Aorta (tissue), 5 donors: ENCODE data around the gene C6orf47. TPM values are rescaled to one million over a fixed set of nuclear protein-coding genes. Genes with fewer than 3 reads are reported as not detected.
"Not testable (repeated sequence)": the region's sequence is repeated elsewhere in the genome, so short reads cannot be mapped to it uniquely, and the experiment has no call there.

Experiments used
- ATAC-seq: fragments of 200-7000 bp; cut with Tn5 transposase; one replicate; pipeline ENCODE4 v1.9.1; 2022; ENCODE audit warnings: moderate library complexity; ENCODE audit not compliant: low FRiP score
- DNase-seq, 2 donors: peaks; one replicate each; pipeline ENCODE4 v3.0.0-alpha.2; 2020
- H3K27ac ChIP-seq, 2 donors: one replicate each; pipeline ENCODE4 v1.5.1; 2013; ENCODE audit warnings: low read length in 2 of 2, mild to moderate bottlenecking in 2 of 2, moderate library complexity in 2 of 2, control low read depth in 1 of 2, inconsistent platforms in 1 of 2, low read depth in 1 of 2
- H3K27me3 ChIP-seq, 2 donors: one replicate each; pipeline ENCODE4 v1.6.1; 2013; ENCODE audit warnings: control low read depth in 1 of 2, low read length in 1 of 2, mild to moderate bottlenecking in 1 of 2, moderate library complexity in 1 of 2; ENCODE audit not compliant: insufficient read depth in 2 of 2, control insufficient read depth in 1 of 2
- H3K36me3 ChIP-seq, 2 donors: one replicate each; pipeline ENCODE4 v1.6.1; 2013; ENCODE audit warnings: control low read depth in 1 of 2, low read length in 1 of 2, mild to moderate bottlenecking in 1 of 2; ENCODE audit not compliant: insufficient read depth in 2 of 2, control insufficient read depth in 1 of 2
- H3K4me1 ChIP-seq, 2 donors: one replicate each; pipeline ENCODE4 v1.6.1; 2013; ENCODE audit warnings: low read length in 2 of 2, control low read depth in 1 of 2, mild to moderate bottlenecking in 1 of 2, moderate library complexity in 1 of 2; ENCODE audit not compliant: insufficient read depth in 2 of 2, control insufficient read depth in 1 of 2
- H3K4me3 ChIP-seq, 2 donors: one replicate each; pipeline ENCODE4 v1.5.1; 2013; ENCODE audit warnings: low read length in 2 of 2, control low read depth in 1 of 2, mild to moderate bottlenecking in 1 of 2
- H3K9me3 ChIP-seq: one replicate; pipeline ENCODE4 v1.6.1; 2013; ENCODE audit warnings: mild to moderate bottlenecking, low read length; ENCODE audit not compliant: control insufficient read depth
- WGBS, 2 donors: extraction: QIAGEN DNeasy Blood & Tissue Kit; methylation state at CpG; one replicate each; pipeline ENCODE4 v1.1.7; 2013; 5-methylcytosine and 5-hydroxymethylcytosine counted together
- intact Hi-C, 2 donors: fragments of 100-400 bp; cut with DNase I; formaldehyde crosslinking; loops; one replicate each; pipeline versions ENCODE4 v1.14.2 to v1.15.0; 2022
- long read RNA-seq, 2 donors: library from polyadenylated mRNA; unstranded; transcript quantifications; one replicate each; pipeline ENCODE4 v2.0.0, GENCODE V29; 2020 to 2021
- polyA plus RNA-seq, 2 donors: library from polyadenylated mRNA; stranded (reverse); fragments of 200-250 nt; gene quantifications; one replicate each; pipeline ENCODE4 v1.2.3, GENCODE V29; 2013
- total RNA-seq, 2 donors: library from RNA; stranded (reverse); fragmentation: NEBNext Ultra II Directional; extraction: Animal tissue kit (Norgen Biotek cat#: 25700); gene quantifications; one replicate each; pipeline ENCODE4 v1.2.1, GENCODE V29; 2021
- donor health status: healthy with polysubstance abuse.
- donor health status: Bipolar disorder and iron deficiency.
- donor health status: DM: no; HTN: no; CAD: no.
- donor health status: DM: no; HTN: no; CAD: no.
- donor health status: DM: yes; HTN: yes; CAD: no.

C6orf47 gene, protein sequence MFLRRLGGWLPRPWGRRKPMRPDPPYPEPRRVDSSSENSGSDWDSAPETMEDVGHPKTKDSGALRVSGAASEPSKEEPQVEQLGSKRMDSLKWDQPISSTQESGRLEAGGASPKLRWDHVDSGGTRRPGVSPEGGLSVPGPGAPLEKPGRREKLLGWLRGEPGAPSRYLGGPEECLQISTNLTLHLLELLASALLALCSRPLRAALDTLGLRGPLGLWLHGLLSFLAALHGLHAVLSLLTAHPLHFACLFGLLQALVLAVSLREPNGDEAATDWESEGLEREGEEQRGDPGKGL
- 10 to 100 TPM; 18.3 to 20.2 TPM for total RNA-seq
- 10 to 100 TPM in 1 of 2 donors, 1 to 10 TPM in 1; 7.5 to 12.0 TPM for polyA plus RNA-seq
- long read RNA-seq, donor 1, transcript C6orf47-202 (1 exons, 2,475 nt) = major isoform, 146 of 146 reads
- long read RNA-seq, donor 1, partial matches to known transcripts = 0 of 146 reads
- long read RNA-seq, donor 1, other reads (novel, unspliced or antisense) = 0 of 146 reads
- long read RNA-seq, donor 2, transcript C6orf47-202 (1 exons, 2,475 nt) = major isoform, 30 of 30 reads
- long read RNA-seq, donor 2, partial matches to known transcripts = 0 of 30 reads
- long read RNA-seq, donor 2, other reads (novel, unspliced or antisense) = 0 of 30 reads

DNA sequence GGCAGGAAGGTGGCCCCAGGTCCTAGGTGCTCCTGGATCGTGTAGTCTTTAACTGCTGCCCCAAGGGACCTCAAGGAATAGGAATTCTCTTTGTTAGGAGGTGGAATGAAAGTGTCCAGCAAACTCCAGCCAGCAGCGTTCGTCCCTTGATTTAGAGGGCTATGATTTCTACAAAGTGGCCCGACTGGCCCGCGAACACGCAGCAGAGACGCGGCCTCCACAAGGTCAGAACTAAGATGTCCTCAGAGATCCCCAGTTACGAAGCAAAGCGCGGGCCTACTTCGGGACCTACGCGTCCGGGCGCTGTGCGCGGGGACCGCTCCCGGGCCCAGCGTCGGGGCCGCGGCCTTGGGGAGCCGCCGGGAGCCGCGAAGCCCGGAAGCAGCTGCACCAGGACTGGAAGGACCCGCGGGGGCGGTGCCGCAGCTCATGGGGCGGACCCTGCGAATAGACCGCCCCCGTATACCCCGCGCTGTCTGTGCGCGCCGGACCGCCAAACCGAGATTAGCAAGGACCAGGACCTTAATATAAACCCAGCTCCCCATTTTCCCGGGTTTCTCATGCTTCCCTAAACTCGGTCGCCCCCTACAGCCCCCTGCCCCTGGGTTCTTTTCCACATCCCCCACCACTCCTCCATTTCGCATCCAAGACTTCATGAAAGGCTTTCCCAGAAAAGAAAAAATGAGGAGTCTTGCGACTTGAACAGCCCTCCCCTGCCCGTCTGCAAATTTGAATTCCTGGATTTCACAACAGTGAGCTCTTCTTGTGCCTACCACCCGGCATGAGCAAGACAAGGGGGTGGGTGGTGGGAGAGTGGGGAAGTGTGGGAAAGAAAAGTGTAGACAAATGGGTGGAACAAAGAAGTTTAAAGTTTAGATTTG, at the start of gene C6orf47:
TSS of gene C6orf47 (minus strand) at position 398 of the 881 bp plus-strand sequence. CDS start 831 bp downstream, outside the sequence.
- H3K36me3 ChIP-seq = peaks cover 0 to 1% of the 10 kb centered on the region in 2 donors
- peak within 1 kb of the TSS; percentile 83 to 85 for H3K4me3 ChIP-seq
- intact Hi-C loops = loop anchor here in 1 of 2 donors (5.0 kb wide), 1 partner anchor 38 kb away; the partner anchor contains the start of gene PRRC2A
- no peaks in the 10 kb centered on the region for H3K27me3 ChIP-seq
- no peaks in the 10 kb centered on the region for H3K9me3 ChIP-seq
- 0 to 1% methylated on average over 50 to 52 of the region's 52 CpGs for WGBS, 2 donors
- DNase-seq (peak; percentile 91 to 95), ATAC-seq (peak; percentile 87)
- peak within 1 kb of the TSS; percentile 57 to 95 for H3K27ac ChIP-seq
- H3K4me1 ChIP-seq = no peaks in the 10 kb centered on the region

DNA sequence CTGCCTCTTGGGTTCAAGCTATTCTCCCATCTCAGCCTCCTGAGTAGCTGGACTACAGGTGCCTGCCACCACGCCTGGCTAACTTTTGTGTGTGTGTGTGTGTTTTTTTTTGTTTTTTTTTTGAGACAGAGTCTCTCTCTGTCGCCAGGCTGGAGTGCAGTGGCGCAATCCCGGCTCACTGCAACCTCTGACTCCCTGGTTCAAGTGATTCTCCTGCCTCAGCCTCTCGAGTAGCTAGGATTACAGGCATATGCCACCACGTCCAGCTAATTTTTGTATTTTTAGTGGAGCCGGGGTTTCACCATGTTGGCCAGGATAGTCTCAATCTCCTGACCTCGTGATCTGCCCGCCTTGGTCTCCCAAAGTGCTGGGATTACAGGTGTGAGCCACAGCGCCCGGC, 48.6 kb upstream of the C6orf47 start:
- intact Hi-C loops = not testable (repeated sequence)

DNA sequence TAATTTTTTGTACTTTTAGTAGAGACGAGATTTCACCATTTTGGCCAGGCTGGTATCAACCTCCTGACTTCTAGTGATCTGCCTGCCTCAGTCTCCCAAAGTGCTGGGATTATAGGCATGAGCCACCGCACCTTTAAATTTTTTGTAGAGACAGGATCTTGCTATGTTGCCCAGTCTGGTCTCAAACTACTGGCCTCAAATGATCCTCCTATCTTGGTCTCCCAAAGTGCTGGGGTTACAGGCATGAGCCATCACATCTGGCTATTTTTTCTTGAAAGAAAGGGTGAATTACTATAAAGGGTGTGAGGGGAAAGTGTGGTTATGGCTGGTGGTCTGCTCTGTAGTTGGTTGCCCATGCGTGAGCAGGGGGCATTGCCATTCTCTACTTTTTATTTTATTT, 47.6 kb upstream of the C6orf47 start:
- 94 to 96% methylated on average over 3 of the region's 3 CpGs for WGBS, 2 donors
- Histone ChIP-seq H3K36me3 (no peaks in the 10 kb centered on the region), H3K9me3 (no peaks in the 10 kb centered on the region), H3K4me3 (no peak overlapping the region), H3K4me1 (no peaks in the 10 kb centered on the region), H3K27me3 (no peaks in the 10 kb centered on the region), H3K27ac (no peak overlapping the region)
- DNase-seq = no peak
- intact Hi-C loops = no loop called here
- no peak for ATAC-seq

More for the DNA sequence above, 48.6 kb upstream of the C6orf47 start:
- ATAC-seq, H3K36me3 ChIP-seq, H3K4me3 ChIP-seq, H3K9me3 ChIP-seq, H3K4me1 ChIP-seq, H3K27ac ChIP-seq, DNase-seq, H3K27me3 ChIP-seq: not testable (repeated sequence)
- WGBS, 2 donors = 89 to 92% methylated on average over 11 of the region's 11 CpGs

DNA sequence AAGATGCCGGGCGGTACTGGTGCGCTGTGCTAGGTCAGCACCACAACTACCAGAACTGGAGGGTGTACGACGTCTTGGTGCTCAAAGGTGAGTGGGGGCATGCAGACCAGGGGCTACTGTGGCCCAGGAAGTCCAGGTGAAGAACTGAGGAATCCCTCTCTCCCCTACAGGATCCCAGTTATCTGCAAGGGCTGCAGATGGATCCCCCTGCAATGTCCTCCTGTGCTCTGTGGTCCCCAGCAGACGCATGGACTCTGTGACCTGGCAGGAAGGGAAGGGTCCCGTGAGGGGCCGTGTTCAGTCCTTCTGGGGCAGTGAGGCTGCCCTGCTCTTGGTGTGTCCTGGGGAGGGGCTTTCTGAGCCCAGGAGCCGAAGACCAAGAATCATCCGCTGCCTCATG, 47.1 kb upstream of the C6orf47 start:
- DNase-seq = no peak
- intact Hi-C loops = no loop called here

DNA sequence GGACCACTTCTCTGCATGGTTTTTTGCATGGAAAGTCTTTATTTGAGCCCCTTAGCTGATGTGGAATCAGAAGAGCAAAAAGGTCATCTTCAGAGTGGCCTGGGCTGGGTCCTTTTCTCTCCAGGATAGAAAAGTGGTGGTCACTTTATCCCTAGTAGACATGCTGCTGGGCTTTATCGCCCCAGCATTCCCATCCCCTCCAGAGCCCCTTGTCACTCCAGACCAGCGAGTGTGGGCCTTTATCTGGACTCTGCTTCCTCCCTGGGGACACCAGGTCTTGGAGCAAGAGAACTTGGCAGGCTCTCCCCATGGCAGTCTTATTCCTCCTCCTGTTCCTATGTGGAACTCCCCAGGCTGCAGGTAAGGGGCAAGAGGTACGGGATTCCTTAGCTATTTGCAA, 46.0 kb upstream of the C6orf47 start, which contains the start of gene LY6G6F:
TSS of gene LY6G6F (plus strand) at position 268 of the 400 bp plus-strand sequence. CDS start at position 309, 41 bp downstream.
- no peak for ATAC-seq
- 13 to 20% methylated on average over 3 of the region's 3 CpGs for WGBS, 2 donors
- no peaks in the 10 kb centered on the region for H3K36me3 ChIP-seq
- no peak within 1 kb of the TSS for H3K27ac ChIP-seq
- DNase-seq = no peak
- no peaks in the 10 kb centered on the region for H3K4me1 ChIP-seq
- intact Hi-C loops = no loop called here
- H3K9me3 ChIP-seq = no peaks in the 10 kb centered on the region
- no peak within 1 kb of the TSS for H3K4me3 ChIP-seq
- no peaks in the 10 kb centered on the region for H3K27me3 ChIP-seq

More for the DNA sequence above, 47.1 kb upstream of the C6orf47 start:
- H3K4me3 ChIP-seq = no peak overlapping the region
- no peaks in the 10 kb centered on the region for H3K27me3 ChIP-seq
- no peaks in the 10 kb centered on the region for H3K4me1 ChIP-seq
- H3K9me3 ChIP-seq = no peaks in the 10 kb centered on the region
- no peak for ATAC-seq
- 91% methylated on average over 10 of the region's 10 CpGs for WGBS, 2 donors
- H3K36me3 ChIP-seq = no peaks in the 10 kb centered on the region
- H3K27ac ChIP-seq = no peak overlapping the region

DNA sequence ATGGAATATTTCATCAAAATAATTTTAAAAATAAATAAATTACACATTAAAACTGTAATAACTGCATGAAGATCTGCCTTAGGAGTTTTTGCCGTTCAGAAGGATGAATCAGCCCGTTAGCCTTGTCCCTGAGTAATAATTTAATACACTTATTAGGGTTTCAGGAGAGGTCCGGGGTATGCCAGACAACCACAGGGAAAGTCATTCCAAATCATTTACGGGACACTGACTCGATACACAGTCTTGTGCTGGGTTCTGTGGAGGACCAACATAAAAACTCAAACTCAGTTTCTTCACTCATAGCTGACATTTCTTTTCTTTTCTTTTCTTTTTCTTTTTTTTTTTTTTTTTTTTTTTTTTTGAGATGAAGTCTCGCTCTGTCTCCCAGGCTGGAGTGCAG, 45.4 kb upstream of the C6orf47 start:
- WGBS, 2 donors = 92 to 94% methylated on average over 5 to 6 of the region's 6 CpGs
- Histone ChIP-seq H3K27ac (no peak overlapping the region), H3K4me1 (no peaks in the 10 kb centered on the region), H3K9me3 (no peaks in the 10 kb centered on the region), H3K4me3 (no peak overlapping the region), H3K27me3 (no peaks in the 10 kb centered on the region), H3K36me3 (no peaks in the 10 kb centered on the region)
- ATAC-seq (no peak), DNase-seq (no peak)
- intact Hi-C loops = no loop called here

DNA sequence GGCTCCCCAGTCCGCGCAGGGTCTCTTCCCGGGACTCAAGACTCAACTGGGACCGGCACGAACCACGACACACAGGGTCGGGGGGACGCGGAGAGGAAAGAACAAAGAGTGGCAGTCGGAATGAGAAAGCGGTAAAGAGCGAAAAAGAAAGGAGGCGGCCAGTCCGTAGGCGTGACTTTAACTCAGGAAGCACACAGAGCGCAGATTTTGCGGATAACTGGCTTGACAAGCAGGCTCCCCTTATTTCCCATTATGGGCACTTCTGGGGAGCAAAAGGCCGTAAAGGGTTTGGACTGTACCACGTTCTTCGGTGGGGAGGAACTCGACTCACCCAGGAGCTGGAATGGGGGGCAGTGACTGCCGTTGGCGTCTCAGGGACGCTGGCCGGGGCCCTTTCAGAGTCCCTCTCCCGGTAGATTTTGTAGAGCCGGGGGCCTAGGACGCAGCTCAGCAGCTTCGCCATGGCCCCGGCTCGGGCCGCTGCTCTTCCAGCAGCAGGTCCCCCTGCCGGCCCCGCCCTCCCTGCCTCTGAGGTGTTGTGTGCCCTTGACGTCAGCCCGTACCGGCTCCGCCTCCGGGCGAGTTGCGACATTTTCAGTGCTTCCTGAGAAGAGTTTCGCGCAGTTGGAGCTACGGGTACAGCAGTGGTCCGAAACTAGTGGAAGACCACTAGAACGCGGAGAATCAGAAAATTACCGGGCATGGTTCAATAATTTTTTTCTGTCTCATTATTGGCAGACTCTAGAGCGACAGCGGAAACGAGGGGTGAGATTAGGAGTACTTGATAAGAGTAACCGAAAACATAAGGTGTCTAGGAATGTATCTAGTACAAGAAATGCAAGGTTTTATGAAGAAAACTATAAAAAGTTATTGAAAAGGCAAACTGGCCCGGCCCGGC, 42.5 kb upstream of the C6orf47 start, which contains the start of gene ABHD16A:
TSS of gene ABHD16A (minus strand) at position 506 of the 898 bp plus-strand sequence. CDS start at position 463, 43 bp downstream.
- DNase-seq (peak; percentile 99 to 100), ATAC-seq (peak; percentile 98)
- intact Hi-C loops = no loop called here
- no peaks in the 10 kb centered on the region for H3K27me3 ChIP-seq
- no peaks in the 10 kb centered on the region for H3K4me1 ChIP-seq
- H3K27ac ChIP-seq = peak within 1 kb of the TSS; percentile 95 to 96
- H3K36me3 ChIP-seq = no peaks in the 10 kb centered on the region
- H3K4me3 ChIP-seq = peak within 1 kb of the TSS; percentile 75 to 95
- 1% methylated on average over 54 of the region's 54 CpGs for WGBS, 2 donors
- no peaks in the 10 kb centered on the region for H3K9me3 ChIP-seq
